Testis (tissue), 3 donors: ENCODE measurements around the gene CWF19L2. TPM values are rescaled to one million over a fixed set of nuclear protein-coding genes. Genes with fewer than 3 reads are reported as not detected.

Source experiments
- DNase-seq: peaks from one replicate; pipeline ENCODE4 v3.0.0-alpha.2; 2019
- H3K27ac ChIP-seq, 2 donors: fragments of 200-600 bp; sonication (generic); one replicate each; pipeline ENCODE4 v1.5.1; 2019
- H3K27me3 ChIP-seq: fragments of 200-600 bp; sonication (generic); one replicate; pipeline ENCODE4 v1.5.1; 2019
- H3K36me3 ChIP-seq: fragments of 200-600 bp; sonication (generic); one replicate; pipeline ENCODE4 v1.5.1; 2017; ENCODE audit warnings: low read depth; ENCODE audit errors: missing control alignments
- H3K4me1 ChIP-seq: fragments of 200-600 bp; sonication (generic); one replicate; pipeline ENCODE4 v1.5.1; 2019
- H3K4me3 ChIP-seq, 2 donors: fragments of 200-600 bp; sonication (generic); one replicate each; pipeline ENCODE4 v1.5.1; 2017 to 2019
- H3K9me3 ChIP-seq: fragments of 200-600 bp; sonication (generic); one replicate; pipeline ENCODE4 v1.5.1; 2017
- POLR2A ChIP-seq: fragments of 450-650 bp; IDR thresholded peaks from one replicate; pipeline ENCODE4 v1.6.1; 2017; ENCODE audit warnings: antibody characterized with exemption, mild to moderate bottlenecking, moderate library complexity
- WGBS, 2 donors: methylation state at CpG; one replicate each; pipeline ENCODE4 v1.1.5; 2018; 5-methylcytosine and 5-hydroxymethylcytosine counted together
- intact Hi-C: fragments of 100-400 bp; cut with DNase I; formaldehyde crosslinking; loops from one replicate; pipeline ENCODE4 v1.15.1; 2023; ENCODE audit warnings: low total_unique reads
- polyA plus RNA-seq: library from polyadenylated mRNA; stranded (reverse); fragments of 350-450 nt; fragmentation: Illumina TruSeq; extraction: RNeasy Lipid Tissue Mini Kit (QIAGEN cat#74804); gene quantifications from one replicate; pipeline ENCODE4 v1.2.3, GENCODE V29; 2014; ENCODE audit warnings: low read depth, low replicate concordance; ENCODE audit not compliant: insufficient read depth
- total RNA-seq, 2 donors: library from RNA; depleted of rRNA; stranded (reverse); fragments of >200 nt; gene quantifications; one replicate each; pipeline ENCODE4 v1.2.3, GENCODE V29; 2016
- TF ChIP-seq, protein P1 (sequence below), 3 experiments: fragments of 450-650 bp in 2 of 3; fragments of 200-600 bp in 1 of 3; sonication (generic) in 1 of 3; IDR thresholded peaks; one replicate each; pipeline ENCODE4 v1.5.1; 2016 to 2019; ENCODE audit warnings: antibody characterized with exemption in 3 of 3, mild to moderate bottlenecking in 2 of 3, moderate library complexity in 1 of 3

CWF19L2 gene
- total and polyA plus RNA-seq, 3 donors from 2014 or later: 3.7 to 26.0 (median 22.9) TPM

DNA sequence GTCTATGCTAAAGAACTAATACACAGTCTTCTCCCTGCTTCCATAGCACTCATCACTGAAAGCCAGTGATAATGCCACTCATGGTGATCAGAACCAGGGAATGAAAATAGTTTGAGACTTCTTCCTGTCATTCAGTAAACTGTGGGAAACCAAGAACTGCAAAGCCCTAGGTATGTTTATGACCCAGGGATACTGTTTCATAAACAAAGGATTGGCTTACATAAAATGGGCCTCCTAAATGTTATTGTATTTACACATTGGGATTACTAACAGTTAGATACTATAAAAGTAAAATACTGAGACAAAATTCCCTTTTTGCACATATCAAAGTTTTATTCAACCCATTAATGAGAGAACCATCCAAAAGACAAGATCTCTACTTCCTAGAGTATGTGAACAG is 21.3 kb upstream of the CWF19L2 start:
- H3K27me3 ChIP-seq: no peaks in the 10 kb centered on the region
- no peak for TF ChIP-seq POLR2A
- TF ChIP-seq, protein P1, sequence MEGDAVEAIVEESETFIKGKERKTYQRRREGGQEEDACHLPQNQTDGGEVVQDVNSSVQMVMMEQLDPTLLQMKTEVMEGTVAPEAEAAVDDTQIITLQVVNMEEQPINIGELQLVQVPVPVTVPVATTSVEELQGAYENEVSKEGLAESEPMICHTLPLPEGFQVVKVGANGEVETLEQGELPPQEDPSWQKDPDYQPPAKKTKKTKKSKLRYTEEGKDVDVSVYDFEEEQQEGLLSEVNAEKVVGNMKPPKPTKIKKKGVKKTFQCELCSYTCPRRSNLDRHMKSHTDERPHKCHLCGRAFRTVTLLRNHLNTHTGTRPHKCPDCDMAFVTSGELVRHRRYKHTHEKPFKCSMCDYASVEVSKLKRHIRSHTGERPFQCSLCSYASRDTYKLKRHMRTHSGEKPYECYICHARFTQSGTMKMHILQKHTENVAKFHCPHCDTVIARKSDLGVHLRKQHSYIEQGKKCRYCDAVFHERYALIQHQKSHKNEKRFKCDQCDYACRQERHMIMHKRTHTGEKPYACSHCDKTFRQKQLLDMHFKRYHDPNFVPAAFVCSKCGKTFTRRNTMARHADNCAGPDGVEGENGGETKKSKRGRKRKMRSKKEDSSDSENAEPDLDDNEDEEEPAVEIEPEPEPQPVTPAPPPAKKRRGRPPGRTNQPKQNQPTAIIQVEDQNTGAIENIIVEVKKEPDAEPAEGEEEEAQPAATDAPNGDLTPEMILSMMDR (IDR thresholded peaks at IDR 0.05): no peak
- H3K36me3 ChIP-seq: no peaks in the 10 kb centered on the region
- no peaks in the 10 kb centered on the region for H3K4me1 ChIP-seq
- intact Hi-C loops: no loop called here
- no peak overlapping the region for H3K4me3 ChIP-seq
- no peaks in the 10 kb centered on the region for H3K9me3 ChIP-seq
- no peak overlapping the region for H3K27ac ChIP-seq
- DNase-seq: no peak

GRCh38 chr11:107477820-107478219 is 20.2 kb upstream of the CWF19L2 start:
- TF ChIP-seq, protein P1 (IDR thresholded peaks at IDR 0.05): no peak
- no peak for TF ChIP-seq POLR2A
- Histone ChIP-seq H3K4me1 (no peaks in the 10 kb centered on the region), H3K4me3 (no peak overlapping the region), H3K9me3 (no peaks in the 10 kb centered on the region), H3K36me3 (no peaks in the 10 kb centered on the region), H3K27ac (no peak overlapping the region), H3K27me3 (no peaks in the 10 kb centered on the region)
- WGBS, 2 donors: 82 to 88% methylated on average over 3 of the region's 3 CpGs
- intact Hi-C loops: no loop called here
- DNase-seq: no peak

DNA sequence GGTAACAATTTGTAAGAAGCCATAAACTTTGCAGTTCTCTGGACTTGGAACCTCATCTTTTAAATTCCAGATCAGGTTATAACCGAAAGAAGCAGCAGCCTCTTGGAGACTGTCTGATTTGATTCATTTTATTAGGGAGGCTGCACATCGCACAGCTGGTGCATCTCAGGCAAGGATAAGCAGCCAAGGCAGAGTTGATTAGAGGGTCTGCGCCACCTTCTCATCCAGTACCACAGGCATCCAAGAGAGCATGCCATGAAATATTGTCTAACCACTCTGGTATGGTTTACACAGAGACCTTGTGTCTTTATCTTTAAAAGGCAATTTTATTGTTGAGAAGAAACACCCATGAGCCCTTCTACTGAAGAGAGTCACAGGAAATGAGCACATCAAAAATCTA is 16.2 kb upstream of the CWF19L2 start:
- no peaks in the 10 kb centered on the region for H3K36me3 ChIP-seq
- no peak overlapping the region for H3K27ac ChIP-seq
- H3K4me3 ChIP-seq: no peak overlapping the region
- DNase-seq: no peak
- intact Hi-C loops: no loop called here
- H3K4me1 ChIP-seq: no peaks in the 10 kb centered on the region
- TF ChIP-seq, protein P1 (IDR thresholded peaks at IDR 0.05): no peak
- TF ChIP-seq POLR2A: no peak
- no peaks in the 10 kb centered on the region for H3K27me3 ChIP-seq
- H3K9me3 ChIP-seq: no peaks in the 10 kb centered on the region
- WGBS, 2 donors: 42 to 47% methylated on average over 3 of the region's 3 CpGs

GRCh38 chr11:107472966-107473365 is 15.3 kb upstream of the CWF19L2 start:
- no peak for TF ChIP-seq POLR2A
- TF ChIP-seq, protein P1 (IDR thresholded peaks at IDR 0.05): no peak
- Histone ChIP-seq H3K27me3 (no peaks in the 10 kb centered on the region), H3K36me3 (no peaks in the 10 kb centered on the region), H3K4me1 (no peaks in the 10 kb centered on the region), H3K4me3 (no peak overlapping the region), H3K9me3 (no peaks in the 10 kb centered on the region), H3K27ac (no peak overlapping the region)
- WGBS, 2 donors: 45 to 70% methylated on average over 1 of the region's 1 CpG
- no peak for DNase-seq
- intact Hi-C loops: no loop called here

DNA sequence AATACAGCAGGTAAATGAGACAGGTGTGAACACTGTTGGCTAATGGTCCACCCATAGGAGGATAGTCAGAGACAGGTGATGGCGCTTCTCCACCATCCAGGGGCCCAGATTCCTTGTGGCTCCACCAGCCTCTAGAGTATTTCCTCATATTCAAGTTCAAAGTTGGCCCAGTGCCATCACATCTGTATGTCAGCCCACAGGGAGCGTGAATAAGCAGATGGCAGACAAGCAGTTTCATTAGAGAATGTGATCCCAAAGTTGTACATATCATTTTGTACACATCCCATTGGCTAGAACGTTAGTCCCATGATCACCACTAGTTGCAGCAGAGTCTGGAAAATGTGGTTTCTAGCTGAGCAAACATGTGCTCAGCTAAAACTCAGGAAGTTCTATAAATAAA is 11.0 kb upstream of the CWF19L2 start:
- no peaks in the 10 kb centered on the region for H3K27me3 ChIP-seq
- H3K4me1 ChIP-seq: no peaks in the 10 kb centered on the region
- H3K9me3 ChIP-seq: no peaks in the 10 kb centered on the region
- 61 to 65% methylated on average over 3 of the region's 3 CpGs for WGBS, 2 donors
- intact Hi-C loops: no loop called here
- H3K36me3 ChIP-seq: no peaks in the 10 kb centered on the region
- no peak overlapping the region for H3K4me3 ChIP-seq
- no peak overlapping the region for H3K27ac ChIP-seq
- DNase-seq: no peak
- TF ChIP-seq POLR2A: no peak
- TF ChIP-seq, protein P1 (IDR thresholded peaks at IDR 0.05): no peak
